Keratinocyte (primary cell): ENCODE results near the gene FRS3. TPM values are rescaled to one million over a fixed set of nuclear protein-coding genes. Genes with fewer than 3 reads are reported as not detected.

Experiments
- DNase-seq: peaks from one replicate; pipeline ENCODE4 v3.0.0-alpha.2; 2011; ENCODE audit warnings: low read depth, missing footprints, low spot score
- FAIRE-seq: peaks from 2 replicates; lab custom pipeline; 2011; peaks lifted over from hg19 to GRCh38; lab: Jason Lieb, UNC
- H2AFZ ChIP-seq: 2 replicates; pipeline ENCODE4 v1.6.0; 2012; ENCODE audit warnings: low read length, control low read depth, inconsistent platforms; ENCODE audit not compliant: control insufficient read depth
- H3K27ac ChIP-seq: 2 replicates; pipeline ENCODE4 v1.5.1; 2011; ENCODE audit warnings: low read length; ENCODE audit not compliant: control insufficient read depth, insufficient read depth
- H3K27me3 ChIP-seq: 3 replicates; pipeline ENCODE4 v1.6.0; 2011; ENCODE audit warnings: low read length; ENCODE audit not compliant: control insufficient read depth, insufficient read depth; ENCODE audit errors: extremely low read depth
- H3K36me3 ChIP-seq, 2 experiments: 2 replicates in 1 of 2; 3 replicates in 1 of 2; pipeline ENCODE4 v1.5.1; 2011; ENCODE audit warnings: low read length in 2 of 2, mild to moderate bottlenecking in 1 of 2; ENCODE audit not compliant: control insufficient read depth in 2 of 2, insufficient read depth in 2 of 2; ENCODE audit errors: extremely low read depth in 1 of 2
- H3K4me1 ChIP-seq: 3 replicates; pipeline ENCODE4 v1.5.1; 2011; ENCODE audit warnings: low read length; ENCODE audit not compliant: control insufficient read depth, insufficient read depth; ENCODE audit errors: extremely low read depth
- H3K4me2 ChIP-seq: 3 replicates; pipeline ENCODE4 v1.6.0; 2011; ENCODE audit warnings: low read depth, low read length; ENCODE audit not compliant: control insufficient read depth, insufficient read depth; ENCODE audit errors: extremely low read depth
- H3K4me3 ChIP-seq, 3 experiments: fragments of 200-600 bp in 1 of 3; sonication (generic) in 1 of 3; 2 replicates in 2 of 3; 3 replicates in 1 of 3; pipeline ENCODE4 v1.5.1; 2011 to 2016; ENCODE audit warnings: low read length in 3 of 3, mild to moderate bottlenecking in 3 of 3, control low read depth in 2 of 3, inconsistent platforms in 1 of 3, low read depth in 1 of 3, mixed read lengths in 1 of 3, mixed run types in 1 of 3, moderate library complexity in 1 of 3; ENCODE audit not compliant: control insufficient read depth in 2 of 3, insufficient read depth in 2 of 3; ENCODE audit errors: extremely low read depth in 1 of 3
- H3K79me2 ChIP-seq: 2 replicates; pipeline ENCODE4 v1.6.0; 2012; ENCODE audit warnings: low read length; ENCODE audit not compliant: control insufficient read depth, insufficient read depth
- H3K9ac ChIP-seq: 3 replicates; pipeline ENCODE4 v1.6.0; 2011; ENCODE audit warnings: low read length; ENCODE audit not compliant: control insufficient read depth, insufficient read depth; ENCODE audit errors: extremely low read depth
- H3K9me1 ChIP-seq: 3 replicates; pipeline ENCODE4 v1.6.0; 2011; ENCODE audit warnings: low read length; ENCODE audit not compliant: control insufficient read depth, insufficient read depth; ENCODE audit errors: extremely low read depth
- H3K9me3 ChIP-seq: 2 replicates; pipeline ENCODE4 v1.5.1; 2012; ENCODE audit warnings: low read depth, low read length; ENCODE audit not compliant: control insufficient read depth
- H4K20me1 ChIP-seq: 3 replicates; pipeline ENCODE4 v1.6.0; 2011; ENCODE audit warnings: low read length; ENCODE audit not compliant: control insufficient read depth, insufficient read depth; ENCODE audit errors: extremely low read depth
- CTCF ChIP-seq, 3 experiments: IDR thresholded peaks in 1 of 3; conservative IDR thresholded peaks in 1 of 3; optimal IDR thresholded peaks in 1 of 3; 2 replicates in 2 of 3; 3 replicates in 1 of 3; pipeline versions ENCODE3 to v1.5.1; 2011; ENCODE audit warnings: low read length in 3 of 3, mild to moderate bottlenecking in 3 of 3, moderate library complexity in 2 of 3, control low read depth in 1 of 3, inconsistent platforms in 1 of 3; ENCODE audit not compliant: insufficient read depth in 2 of 3; ENCODE audit errors: extremely low read depth in 1 of 3
- EZH2 ChIP-seq: IDR thresholded peaks from one replicate; pipeline ENCODE4 v1.6.1; 2012; ENCODE audit warnings: inconsistent platforms, mild to moderate bottlenecking, low read length, moderate library complexity
- dilution Hi-C: fragments of 300-500 bp; cut with MboI; formaldehyde crosslinking; loops from one replicate; pipeline ENCODE4 v1.7.0; 2020; ENCODE audit warnings: low sequenced_read_pairs; ENCODE audit not compliant: extremely low pct_ligation_motif_present
- polyA plus RNA-seq, 5 experiments: library from polyadenylated mRNA; depleted of rRNA in 3 of 5; stranded (reverse) in 3 of 5; stranded (forward) in 1 of 5; unstranded in 1 of 5; fragments of >200 nt; gene quantifications; 1 replicate in 1 of 5; 2 replicates in 3 of 5; 3 replicates in 1 of 5; pipeline versions ENCODE4 v1.2.1 to v1.2.3, GENCODE V29; 2011 to 2012; ENCODE audit warnings: missing spikeins in 2 of 5, low read depth in 1 of 5, low replicate concordance in 1 of 5

Gene FRS3
- polyA plus RNA-seq, 1 donor (not counting 4 experiments of a cell fraction or from before 2014, with no cell fraction given) = 2.0 TPM

DNA sequence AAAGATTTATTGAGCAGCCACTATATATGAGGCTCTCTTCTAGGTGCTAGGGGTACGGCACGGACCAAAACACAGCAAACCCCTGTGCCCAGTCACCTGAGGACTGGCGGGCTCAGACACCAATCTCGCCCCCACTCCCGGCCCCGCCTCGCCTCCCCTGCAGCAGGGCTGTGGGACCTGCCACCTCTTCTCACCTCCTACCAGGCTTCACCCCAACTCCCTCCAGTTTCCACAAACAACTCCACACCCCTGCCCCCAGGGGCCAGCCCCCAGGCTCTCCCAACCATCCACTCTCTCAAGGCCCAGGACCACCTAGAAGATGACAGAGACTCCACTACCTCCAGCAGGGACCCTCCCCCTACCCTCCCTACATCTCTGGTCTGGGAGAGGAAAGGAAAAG is 50.7 kb downstream of the FRS3 start:
- DNase-seq = no peak
- Histone ChIP-seq H2AFZ (no peak overlapping the region), H3K79me2 (no peaks in the 10 kb centered on the region), H3K9me3 (no peaks in the 10 kb centered on the region), H3K27ac (no peak overlapping the region), H3K4me2 (no peak overlapping the region), H4K20me1 (no peaks in the 10 kb centered on the region), H3K4me1 (peaks cover 31% of the 10 kb centered on the region), H3K9ac (no peak overlapping the region), H3K27me3 (no peaks in the 10 kb centered on the region), H3K4me3 (no peak overlapping the region), H3K36me3 (no peaks in the 10 kb centered on the region), H3K9me1 (no peaks in the 10 kb centered on the region)
- TF ChIP-seq CTCF (optimal IDR thresholded peaks at IDR 0.05 in 1 of 3, IDR thresholded peaks at IDR 0.05 in 1 of 3, conservative IDR thresholded peaks at IDR 0.05 in 1 of 3; ENCODE audit: extremely low read depth in 1 of 3, insufficient read depth in 2 of 3, low read length in 3 of 3) (no peak), EZH2 (no peak)
- FAIRE-seq = no peak
- dilution Hi-C loops = no loop called here

DNA sequence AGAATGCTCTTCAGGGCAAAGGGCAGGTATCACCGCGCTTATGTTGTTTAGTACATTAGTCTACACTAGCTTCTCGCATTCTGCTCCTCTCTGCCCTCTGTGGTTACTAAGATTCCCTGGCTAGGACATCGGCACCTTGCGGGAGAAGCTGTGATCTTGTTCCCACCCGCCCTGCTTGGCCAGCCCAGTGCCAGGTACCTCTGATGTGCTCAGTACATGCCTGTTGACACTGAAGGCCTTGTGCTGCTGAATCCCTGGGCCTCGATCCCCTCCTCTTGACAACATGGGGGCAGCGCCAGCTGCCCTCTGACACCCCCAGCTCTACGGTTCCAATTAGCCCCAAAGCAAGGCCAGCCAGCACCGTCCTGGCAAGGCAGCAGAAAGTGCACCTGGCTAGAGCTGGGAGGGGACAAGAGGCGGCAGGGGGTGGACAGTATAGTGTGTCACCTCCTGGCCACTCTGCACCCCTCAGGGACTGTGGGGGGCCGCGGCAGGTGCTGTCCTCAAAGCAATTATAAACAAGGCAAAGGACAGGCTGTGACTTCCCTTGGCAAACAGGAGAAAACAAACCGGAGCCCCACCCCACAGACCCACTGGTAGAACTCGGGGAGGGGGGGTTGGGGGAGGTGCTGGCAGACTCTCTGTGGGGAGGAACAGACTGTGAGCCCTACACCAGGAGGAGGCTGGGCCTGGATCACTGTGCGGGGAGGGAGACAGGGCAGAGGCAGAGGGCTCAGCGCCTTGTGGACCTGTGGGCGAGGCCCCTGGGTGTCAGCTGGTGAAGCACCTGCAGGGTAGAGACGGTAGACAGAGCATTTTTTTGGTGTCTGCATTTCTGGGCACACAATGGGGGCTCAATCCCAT is 51.4 kb downstream of the FRS3 start:
- Histone ChIP-seq H3K9ac (no peak overlapping the region), H3K79me2 (no peaks in the 10 kb centered on the region), H3K4me1 (peaks cover 31% of the 10 kb centered on the region), H4K20me1 (no peaks in the 10 kb centered on the region), H2AFZ (no peak overlapping the region), H3K36me3 (no peaks in the 10 kb centered on the region), H3K4me2 (no peak overlapping the region), H3K9me3 (no peaks in the 10 kb centered on the region), H3K27ac (no peak overlapping the region), H3K27me3 (no peaks in the 10 kb centered on the region), H3K9me1 (no peaks in the 10 kb centered on the region), H3K4me3 (no peak overlapping the region)
- FAIRE-seq (no peak), DNase-seq (no peak)
- TF ChIP-seq EZH2 (no peak), CTCF (optimal IDR thresholded peaks at IDR 0.05 in 1 of 3, IDR thresholded peaks at IDR 0.05 in 1 of 3, conservative IDR thresholded peaks at IDR 0.05 in 1 of 3; ENCODE audit: extremely low read depth in 1 of 3, insufficient read depth in 2 of 3, low read length in 3 of 3) (no peak)
- dilution Hi-C loops = no loop called here
